OCI-LY7 (cell line): ENCODE results near the gene SEMA5A. TPM values are rescaled to one million over a fixed set of nuclear protein-coding genes. Genes with fewer than 3 reads are reported as not detected.

Experiments used
- BruUV-seq: library from RNA; stranded (reverse); fragments of 400-500 nt; replicated peaks from 2 replicates; lab custom pipeline; 2021; lab: Mats Ljungman, UMichigan
- CTCF ChIA-PET: fragments of 300-600 bp; sonication (Branson Sonifier 250); formaldehyde crosslinking; loops from one replicate; lab custom pipeline; 2022; ENCODE audit warnings: antibody characterized with exemption; ENCODE audit not compliant: unreplicated experiment; lab: Charles Lee
- POLR2A ChIA-PET: fragments of 300-600 bp; sonication (Branson Sonifier 250); formaldehyde crosslinking; loops from one replicate; lab custom pipeline; 2022; ENCODE audit warnings: antibody characterized with exemption; lab: Charles Lee
- DNase-seq: peaks from one replicate; pipeline ENCODE4 v3.0.0-alpha.2; 2015; ENCODE audit warnings: low spot score
- H2AFZ ChIP-seq: fragments of 200-600 bp; sonication (generic), shearing (Covaris generic); 2 replicates; pipeline ENCODE4 v1.6.1; 2014; ENCODE audit warnings: mild to moderate bottlenecking, antibody characterized with exemption, low read length, moderate library complexity
- H3K27ac ChIP-seq: fragments of 200-600 bp; sonication (generic); 2 replicates; pipeline ENCODE4 v1.5.1; 2014; ENCODE audit warnings: mixed run types, low read depth, mild to moderate bottlenecking, moderate library complexity, low read length, inconsistent platforms; ENCODE audit not compliant: poor library complexity, severe bottlenecking
- H3K36me3 ChIP-seq: fragments of 200-600 bp; sonication (generic); 2 replicates; pipeline ENCODE4 v1.6.1; 2014; ENCODE audit warnings: mild to moderate bottlenecking, antibody characterized with exemption, low read length, moderate library complexity, mixed read lengths; ENCODE audit not compliant: insufficient read depth
- H3K4me1 ChIP-seq: fragments of 200-600 bp; sonication (generic); 2 replicates; pipeline ENCODE4 v1.5.1; 2014; ENCODE audit warnings: mild to moderate bottlenecking, low read length; ENCODE audit not compliant: insufficient read depth, poor library complexity, severe bottlenecking
- H3K4me2 ChIP-seq: fragments of 200-600 bp; sonication (generic); 2 replicates; pipeline ENCODE4 v1.6.1; 2014; ENCODE audit warnings: mild to moderate bottlenecking, low read length
- H3K4me3 ChIP-seq: fragments of 200-600 bp; sonication (generic); 2 replicates; pipeline ENCODE4 v1.5.1; 2014; ENCODE audit warnings: mild to moderate bottlenecking, low read depth, low read length; ENCODE audit not compliant: poor library complexity, severe bottlenecking
- H3K79me2 ChIP-seq: fragments of 200-600 bp; sonication (generic); 2 replicates; pipeline ENCODE4 v1.6.1; 2016; ENCODE audit warnings: low read depth, mild to moderate bottlenecking, low read length, moderate library complexity, mixed read lengths; ENCODE audit not compliant: insufficient read depth
- H3K9me2 ChIP-seq: fragments of 200-600 bp; sonication (generic); 2 replicates; pipeline ENCODE4 v1.6.1; 2016; ENCODE audit warnings: mild to moderate bottlenecking, low read length, mixed read lengths; ENCODE audit not compliant: insufficient read depth
- H3K9me3 ChIP-seq: fragments of 200-600 bp; sonication (generic); 2 replicates; pipeline ENCODE4 v1.6.1; 2014; ENCODE audit warnings: mild to moderate bottlenecking, mixed run types, low read length, mixed read lengths
- H4K20me1 ChIP-seq: fragments of 200-600 bp; sonication (generic); 2 replicates; pipeline ENCODE4 v1.6.1; 2014; ENCODE audit warnings: mild to moderate bottlenecking, antibody characterized with exemption, low read length, moderate library complexity, mixed read lengths; ENCODE audit not compliant: insufficient read depth
- EZH2phosphoT487 ChIP-seq: fragments of 200-600 bp; sonication (generic); IDR thresholded peaks from 2 replicates; pipeline ENCODE4 v1.6.1; 2018; ENCODE audit warnings: low read depth, borderline replicate concordance, mild to moderate bottlenecking, mixed run types, antibody characterized with exemption, low read length, moderate library complexity, mixed read lengths
- intact Hi-C: fragments of 100-400 bp; cut with micrococcal nuclease; formaldehyde crosslinking; loops from one replicate; pipeline ENCODE4 v1.10.0; 2022; ENCODE audit not compliant: unreplicated experiment
- total RNA-seq, 2 experiments: library from RNA; depleted of rRNA in 1 of 2; stranded (reverse); fragments of >200 nt in 1 of 2; shearing (Covaris generic) in 1 of 2; gene quantifications; 2 replicates each; pipeline ENCODE4 v1.2.3, GENCODE V29; 2014 to 2022
- TF ChIP-seq, protein P1 (sequence below): fragments of 200-600 bp; sonication (generic); conservative IDR thresholded peaks from 2 replicates; pipeline ENCODE4 v1.5.1; 2014; ENCODE audit warnings: mild to moderate bottlenecking, antibody characterized with exemption, low read length, moderate library complexity, mixed read lengths

SEMA5A gene
- total RNA-seq, 2 experiments from 2014 or later, result not detected

GRCh38 chr5:9453480-9454011 lies 92.3 kb downstream of the SEMA5A start:
- ChIA-PET CTCF (no interaction called here), POLR2A (no interaction called here)
- H3K9me2 ChIP-seq, result no peaks in the 10 kb centered on the region
- intact Hi-C loops, result no loop called here
- no peaks in the 10 kb centered on the region for H3K9me3 ChIP-seq
- H4K20me1 ChIP-seq, result no peaks in the 10 kb centered on the region
- no peaks in the 10 kb centered on the region for H3K4me1 ChIP-seq
- H2AFZ ChIP-seq, result no peak overlapping the region
- BruUV-seq, result no TSS peak
- no peak for DNase-seq
- no peaks in the 10 kb centered on the region for H3K36me3 ChIP-seq
- H3K79me2 ChIP-seq, result no peaks in the 10 kb centered on the region
- no peak overlapping the region for H3K27ac ChIP-seq
- H3K4me2 ChIP-seq, result no peak overlapping the region
- no peak overlapping the region for H3K4me3 ChIP-seq
- TF ChIP-seq, protein P1, sequence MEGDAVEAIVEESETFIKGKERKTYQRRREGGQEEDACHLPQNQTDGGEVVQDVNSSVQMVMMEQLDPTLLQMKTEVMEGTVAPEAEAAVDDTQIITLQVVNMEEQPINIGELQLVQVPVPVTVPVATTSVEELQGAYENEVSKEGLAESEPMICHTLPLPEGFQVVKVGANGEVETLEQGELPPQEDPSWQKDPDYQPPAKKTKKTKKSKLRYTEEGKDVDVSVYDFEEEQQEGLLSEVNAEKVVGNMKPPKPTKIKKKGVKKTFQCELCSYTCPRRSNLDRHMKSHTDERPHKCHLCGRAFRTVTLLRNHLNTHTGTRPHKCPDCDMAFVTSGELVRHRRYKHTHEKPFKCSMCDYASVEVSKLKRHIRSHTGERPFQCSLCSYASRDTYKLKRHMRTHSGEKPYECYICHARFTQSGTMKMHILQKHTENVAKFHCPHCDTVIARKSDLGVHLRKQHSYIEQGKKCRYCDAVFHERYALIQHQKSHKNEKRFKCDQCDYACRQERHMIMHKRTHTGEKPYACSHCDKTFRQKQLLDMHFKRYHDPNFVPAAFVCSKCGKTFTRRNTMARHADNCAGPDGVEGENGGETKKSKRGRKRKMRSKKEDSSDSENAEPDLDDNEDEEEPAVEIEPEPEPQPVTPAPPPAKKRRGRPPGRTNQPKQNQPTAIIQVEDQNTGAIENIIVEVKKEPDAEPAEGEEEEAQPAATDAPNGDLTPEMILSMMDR, result no peak
- no peak for TF ChIP-seq EZH2phosphoT487

- no peak for DNase-seq
- Histone ChIP-seq H3K9me2 (no peaks in the 10 kb centered on the region), H2AFZ (no peak overlapping the region), H3K4me1 (no peaks in the 10 kb centered on the region), H3K27ac (no peak overlapping the region), H3K4me2 (no peak overlapping the region), H3K79me2 (no peaks in the 10 kb centered on the region), H3K4me3 (no peak overlapping the region), H4K20me1 (no peaks in the 10 kb centered on the region), H3K36me3 (no peaks in the 10 kb centered on the region), H3K9me3 (no peaks in the 10 kb centered on the region)
- no TSS peak for BruUV-seq
- intact Hi-C loops, result no loop called here
- POLR2A ChIA-PET, result no interaction called here
- TF ChIP-seq EZH2phosphoT487, result no peak
- TF ChIP-seq, protein P1, result no peak
- CTCF ChIA-PET, result no interaction called here
These were observed 93.7 kb downstream of the SEMA5A start for GRCh38 chr5:9452181-9452580.

- ChIA-PET CTCF (no interaction called here), POLR2A (no interaction called here)
- H3K4me2 ChIP-seq, result no peak overlapping the region
- no peak overlapping the region for H3K4me3 ChIP-seq
- H3K27ac ChIP-seq, result no peak overlapping the region
- no peak for TF ChIP-seq EZH2phosphoT487
- TF ChIP-seq, protein P1, result no peak
- no peaks in the 10 kb centered on the region for H4K20me1 ChIP-seq
- no TSS peak for BruUV-seq
- H2AFZ ChIP-seq, result no peak overlapping the region
- no peaks in the 10 kb centered on the region for H3K79me2 ChIP-seq
- DNase-seq, result no peak
- no peaks in the 10 kb centered on the region for H3K4me1 ChIP-seq
- no peaks in the 10 kb centered on the region for H3K9me3 ChIP-seq
- H3K9me2 ChIP-seq, result no peaks in the 10 kb centered on the region
- no peaks in the 10 kb centered on the region for H3K36me3 ChIP-seq
- intact Hi-C loops, result no loop called here
These were observed 94.8 kb downstream of the SEMA5A start for GRCh38 chr5:9451037-9451436.
